ENCODE results near the gene ADAMTS13. TPM values are rescaled to one million over a fixed set of nuclear protein-coding genes. Genes with fewer than 3 reads are reported as not detected.

Gene ADAMTS13
- total RNA-seq, 1 donor from 2014 or later: 2.4 TPM

GRCh38 chr9:133393399-133393798 is 28.8 kb upstream of the ADAMTS13 start:
- Mint-ChIP-seq H3K4me1 (peaks cover 10% of the 10 kb centered on the region), H3K4me3 (no peak overlapping the region)
- H3K9me3 ChIP-seq (ENCODE audit: low read depth): no peaks in the 10 kb centered on the region

DNA sequence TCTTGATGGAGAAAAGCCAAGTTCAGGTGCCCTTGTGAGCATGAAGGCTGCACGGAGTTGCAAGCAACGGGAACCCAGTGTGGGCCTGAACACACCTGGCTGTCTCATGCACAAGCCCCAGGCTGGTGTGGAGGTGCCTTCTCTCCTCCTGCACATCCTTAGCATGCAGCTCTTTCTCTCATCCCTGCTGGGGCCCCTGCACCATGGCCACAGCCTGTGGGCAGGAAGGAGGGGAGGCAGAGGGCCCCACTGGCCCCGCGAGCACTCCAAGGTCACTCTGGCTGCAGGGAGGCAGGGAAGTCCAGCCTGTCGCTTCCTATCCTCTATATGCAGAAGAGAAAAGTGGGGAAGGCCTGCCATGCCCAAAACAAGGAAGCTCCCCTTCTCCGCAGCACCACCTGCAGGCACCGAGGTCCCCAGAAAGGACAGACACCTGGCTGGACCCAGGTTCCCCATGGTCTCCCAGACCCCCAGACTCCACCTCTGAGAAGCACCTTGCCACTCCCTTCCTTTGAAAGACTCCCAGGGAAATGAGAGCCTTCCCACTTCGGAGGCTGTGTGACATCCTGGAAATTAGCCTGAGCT is 27.4 kb upstream of the ADAMTS13 start:
- Mint-ChIP-seq H3K27me3 (ENCODE audit: insufficient read depth, low read depth) (peaks cover 6% of the 10 kb centered on the region), H3K36me3 (peaks cover under 1% of the 10 kb centered on the region), H3K9me3 (peaks cover 7% of the 10 kb centered on the region), H3K4me3 (no peak overlapping the region), H3K4me1 (peaks cover 10% of the 10 kb centered on the region), H3K27ac (no peak overlapping the region)
- Histone ChIP-seq H3K27me3 (peaks cover 9% of the 10 kb centered on the region), H3K4me2 (no peak overlapping the region), H3K9me3 (ENCODE audit: low read depth) (no peaks in the 10 kb centered on the region), H3K27ac (no peak overlapping the region), H4K20me1 (ENCODE audit: low read depth) (no peaks in the 10 kb centered on the region), H3K79me2 (ENCODE audit: low read depth) (no peaks in the 10 kb centered on the region), H3K36me3 (no peaks in the 10 kb centered on the region), H3F3A (ENCODE audit: low read depth) (no peaks in the 10 kb centered on the region), H3K4me3 (no peak overlapping the region), H3K4me1 (no peaks in the 10 kb centered on the region), H3K9ac (no peak overlapping the region), H2AFZ (replicated peaks) (no peak overlapping the region)
- no peak for TF ChIP-seq EZH2phosphoT487 (IDR thresholded peaks at IDR 0.05)
- no peak for TF ChIP-seq EZH2 (IDR thresholded peaks at IDR 0.05)
- TF ChIP-seq CTCF (IDR thresholded peaks at IDR 0.05): no peak
- no peak for DNase-seq (ENCODE audit: low spot score)

More at GRCh38 chr9:133393399-133393798, 28.8 kb upstream of the ADAMTS13 start:
- Mint-ChIP-seq H3K9me3 (peaks cover 7% of the 10 kb centered on the region), H3K36me3 (peaks cover 2% of the 10 kb centered on the region), H3K27me3 (ENCODE audit: insufficient read depth, low read depth) (peaks cover 7% of the 10 kb centered on the region), H3K27ac (no peak overlapping the region)
- H3F3A ChIP-seq (ENCODE audit: low read depth): no peaks in the 10 kb centered on the region
- no peaks in the 10 kb centered on the region for H4K20me1 ChIP-seq (ENCODE audit: low read depth)
- H3K4me2 ChIP-seq: no peak overlapping the region
- H3K27ac ChIP-seq: no peak overlapping the region
- H3K4me3 ChIP-seq: no peak overlapping the region
- no peaks in the 10 kb centered on the region for H3K36me3 ChIP-seq
- no peaks in the 10 kb centered on the region for H3K4me1 ChIP-seq
- no peak overlapping the region for H3K9ac ChIP-seq
- H3K79me2 ChIP-seq (ENCODE audit: low read depth): no peaks in the 10 kb centered on the region
- no peak for TF ChIP-seq CTCF (IDR thresholded peaks at IDR 0.05)
- DNase-seq (ENCODE audit: low spot score): no peak
- H2AFZ ChIP-seq (replicated peaks): no peak overlapping the region
- peaks cover 9% of the 10 kb centered on the region for H3K27me3 ChIP-seq

DNA sequence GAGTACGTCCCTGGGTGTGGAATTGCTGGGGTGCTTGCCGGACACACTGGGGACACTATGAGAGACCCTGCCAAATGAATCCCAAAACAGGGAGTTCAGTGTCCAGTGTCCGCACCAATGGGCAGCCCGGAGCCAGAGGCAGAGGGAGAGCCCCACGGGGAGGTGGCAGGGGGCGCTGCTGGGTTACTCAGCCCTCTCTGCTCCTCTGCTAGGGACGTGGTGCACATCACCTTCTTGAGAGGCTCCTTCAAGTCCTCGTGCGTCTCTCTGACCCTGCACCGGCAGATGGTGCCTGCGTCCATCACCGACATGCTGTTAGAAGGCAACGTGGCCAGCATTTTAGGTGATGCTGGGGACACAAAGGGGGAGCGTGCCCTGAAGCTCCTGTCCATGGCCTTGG is 25.2 kb upstream of the ADAMTS13 start:
- Histone ChIP-seq H3K36me3 (no peaks in the 10 kb centered on the region), H3K79me2 (ENCODE audit: low read depth) (no peaks in the 10 kb centered on the region), H3K9ac (no peak overlapping the region), H3F3A (ENCODE audit: low read depth) (no peaks in the 10 kb centered on the region), H3K27ac (no peak overlapping the region), H3K4me3 (no peak overlapping the region), H3K27me3 (peaks cover 9% of the 10 kb centered on the region), H4K20me1 (ENCODE audit: low read depth) (no peaks in the 10 kb centered on the region), H2AFZ (replicated peaks) (no peak overlapping the region), H3K4me2 (no peak overlapping the region), H3K9me3 (ENCODE audit: low read depth) (no peaks in the 10 kb centered on the region), H3K4me1 (no peaks in the 10 kb centered on the region)
- Mint-ChIP-seq H3K9me3 (no peaks in the 10 kb centered on the region), H3K27me3 (ENCODE audit: insufficient read depth, low read depth) (peaks cover 6% of the 10 kb centered on the region), H3K27ac (no peak overlapping the region), H3K4me3 (no peak overlapping the region), H3K4me1 (peaks cover 8% of the 10 kb centered on the region), H3K36me3 (no peaks in the 10 kb centered on the region)
- peak; percentile 72 for DNase-seq (ENCODE audit: low spot score)
- TF ChIP-seq CTCF (IDR thresholded peaks at IDR 0.05): peak; percentile 62
- TF ChIP-seq EZH2phosphoT487 (IDR thresholded peaks at IDR 0.05): no peak
